GM18873 (cell line): ENCODE measurements around the gene TJP2.

Experiments
- ATAC-seq: cut with Tn5 transposase; IDR thresholded peaks from one replicate; pipeline ENCODE4 v1.9.1; 2021; ENCODE audit warnings: mild to moderate bottlenecking, moderate library complexity, moderate number of reproducible peaks; ENCODE audit not compliant: unreplicated experiment, low FRiP score

The TJP2 gene

GRCh38 chr9:69188975-69189374 is 14.9 kb downstream of the TJP2 start:
- no peak for ATAC-seq

GRCh38 chr9:69190086-69190862 is 16.2 kb downstream of the TJP2 start:
- ATAC-seq: peak; percentile 85

GRCh38 chr9:69190863-69191181 is 16.7 kb downstream of the TJP2 start:
- ATAC-seq: no peak

- no peak for ATAC-seq
Measured at GRCh38 chr9:69191231-69191630, 17.2 kb downstream of the TJP2 start.

GRCh38 chr9:69192214-69192613 is 18.1 kb downstream of the TJP2 start:
- no peak for ATAC-seq

- no peak for ATAC-seq
Measured at GRCh38 chr9:69193685-69194032, 19.6 kb downstream of the TJP2 start.

GRCh38 chr9:69194702-69195418 is 20.8 kb downstream of the TJP2 start:
- no peak for ATAC-seq

- no peak for ATAC-seq
Measured at GRCh38 chr9:69195668-69196067, 21.6 kb downstream of the TJP2 start.

GRCh38 chr9:69197687-69198086 is 23.6 kb downstream of the TJP2 start:
- no peak for ATAC-seq

GRCh38 chr9:69198521-69199220 is 24.6 kb downstream of the TJP2 start:
- no peak for ATAC-seq

- no peak for ATAC-seq
Measured at GRCh38 chr9:69199769-69200470, 25.8 kb downstream of the TJP2 start.

GRCh38 chr9:69202556-69202955 is 28.5 kb downstream of the TJP2 start:
- no peak for ATAC-seq

GRCh38 chr9:69204326-69204725 is 30.2 kb downstream of the TJP2 start:
- ATAC-seq: no peak

- no peak for ATAC-seq
Measured at GRCh38 chr9:69204849-69205248, 30.8 kb downstream of the TJP2 start.

- ATAC-seq: no peak
Measured at GRCh38 chr9:69206047-69206446, 32.0 kb downstream of the TJP2 start.

GRCh38 chr9:69207503-69207902 is 33.4 kb downstream of the TJP2 start:
- no peak for ATAC-seq

GRCh38 chr9:69211424-69212036 is 37.5 kb downstream of the TJP2 start:
- no peak for ATAC-seq

GRCh38 chr9:69213647-69214046 is 39.6 kb downstream of the TJP2 start:
- no peak for ATAC-seq

GRCh38 chr9:69214939-69215338 is 40.9 kb downstream of the TJP2 start:
- ATAC-seq: no peak

- ATAC-seq: no peak
Measured at GRCh38 chr9:69215774-69216485, 41.9 kb downstream of the TJP2 start.
